Fibroblast of skin of left quadriceps (primary cell): ENCODE data around the gene ATP8A2.

Source experiments
- DNase-seq, 2 experiments: peaks; one replicate each; pipeline ENCODE4 v3.0.0-alpha.2; 2013; ENCODE audit warnings: low read depth in 2 of 2

Gene ATP8A2

DNA sequence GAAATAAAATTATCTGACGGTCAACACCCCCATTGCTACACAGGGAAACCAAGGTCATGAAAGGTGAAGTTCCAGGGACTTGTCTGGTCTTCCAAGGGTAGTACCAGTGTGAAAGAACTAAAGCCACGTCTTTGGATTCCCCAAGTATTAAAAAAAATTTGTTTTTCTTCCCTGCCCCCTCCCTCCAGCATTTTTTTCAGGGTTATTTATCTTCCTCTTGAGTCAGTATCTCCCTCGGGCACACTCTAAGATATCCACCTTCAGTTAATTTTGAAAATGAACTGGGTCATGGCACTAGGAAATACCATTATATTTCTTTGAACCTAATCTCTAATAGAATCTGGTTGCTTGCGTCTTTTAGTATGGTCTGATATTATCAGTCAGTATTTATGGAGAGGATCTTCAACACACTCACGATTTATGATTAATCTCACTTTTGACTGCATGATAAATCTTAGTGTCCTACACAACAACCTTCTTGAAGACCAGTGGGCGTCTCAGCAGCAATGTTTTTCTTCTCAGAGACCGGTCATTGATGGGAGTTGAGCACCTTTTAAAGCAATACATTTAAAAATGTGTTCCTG, 9.1 kb downstream of the ATP8A2 start:
- DNase-seq: no peak

DNA sequence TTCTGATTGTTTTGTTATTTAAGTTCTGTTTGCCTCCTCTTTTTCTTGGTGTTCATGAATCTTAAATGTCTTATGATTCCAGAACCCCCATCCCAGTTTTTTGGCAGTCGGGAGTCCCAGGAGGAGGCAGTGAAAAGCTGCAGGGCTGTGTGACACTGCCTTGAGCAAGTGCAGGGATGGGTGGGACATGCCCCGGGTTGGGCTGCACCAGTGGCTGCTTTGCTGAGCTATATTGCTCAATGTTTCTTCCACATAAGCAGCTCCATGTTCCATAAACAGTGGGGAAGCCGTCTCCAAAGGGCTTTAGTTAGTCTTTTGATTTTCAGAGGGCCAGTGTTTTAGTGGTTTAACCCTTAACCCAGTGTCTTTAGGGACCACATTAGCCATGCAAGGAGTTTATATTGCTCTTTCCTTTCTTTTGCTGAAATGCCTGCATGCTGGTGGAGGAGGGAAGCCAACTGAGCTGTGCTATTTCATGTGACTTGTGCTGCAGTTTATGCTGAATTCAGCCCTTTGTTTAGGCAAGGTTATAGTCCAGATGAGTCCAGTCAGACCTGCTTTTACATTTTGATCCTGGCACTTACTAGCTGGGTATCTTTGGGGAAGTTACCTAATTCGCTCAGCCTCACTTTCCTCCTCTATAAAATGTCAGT, 13.1 kb downstream of the ATP8A2 start:
- DNase-seq: no peak

DNA sequence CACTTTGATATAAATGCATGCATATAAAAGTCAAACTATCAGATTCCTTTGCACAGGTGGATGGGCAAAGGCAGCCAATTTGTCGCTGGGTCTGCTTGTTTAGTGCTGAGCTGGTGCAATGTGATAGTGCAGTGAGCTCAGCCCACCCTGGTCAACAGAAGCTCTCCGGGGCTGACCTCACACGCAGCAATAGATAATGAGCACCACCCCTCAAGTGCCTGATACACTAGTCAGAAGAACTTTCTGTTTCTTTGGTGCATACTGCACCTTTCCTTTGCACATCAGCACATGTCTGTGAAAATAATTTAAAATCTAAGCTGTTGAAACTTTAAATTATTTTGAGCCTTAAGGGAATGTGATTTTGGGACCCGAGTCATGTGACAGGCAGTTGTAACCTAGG, 20.2 kb downstream of the ATP8A2 start:
- no peak for DNase-seq

DNA sequence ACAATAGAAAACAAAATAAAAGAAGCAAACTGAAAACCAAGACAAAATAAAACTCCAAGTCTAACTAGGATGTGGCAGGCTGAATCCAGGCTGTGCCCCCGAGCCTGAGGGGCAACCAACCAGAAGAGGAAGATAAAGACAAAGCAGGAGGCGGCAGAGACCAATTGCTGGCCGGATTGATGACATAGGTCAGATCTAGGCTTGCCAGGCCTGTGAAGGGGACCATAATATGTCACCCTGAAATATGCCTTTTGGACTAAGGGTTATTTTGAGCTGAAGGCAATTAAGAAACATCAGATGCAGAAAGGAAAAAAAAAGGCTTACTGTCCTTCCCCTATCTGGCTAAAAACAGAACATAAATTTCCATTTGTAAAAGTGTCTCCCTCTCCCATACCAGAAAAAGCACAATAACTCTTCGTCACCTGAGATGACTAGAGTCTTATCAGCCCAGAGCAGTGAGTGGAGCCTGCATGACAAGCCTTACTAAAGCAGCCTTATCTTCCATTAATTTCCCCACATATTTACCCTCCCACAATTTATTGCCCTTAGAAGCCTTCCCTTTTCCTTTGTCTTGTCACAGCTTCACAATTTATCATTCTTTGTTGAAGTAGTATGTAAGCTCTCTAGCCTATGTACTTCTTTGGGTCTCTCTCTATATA, 22.8 kb downstream of the ATP8A2 start:
- no peak for DNase-seq

DNA sequence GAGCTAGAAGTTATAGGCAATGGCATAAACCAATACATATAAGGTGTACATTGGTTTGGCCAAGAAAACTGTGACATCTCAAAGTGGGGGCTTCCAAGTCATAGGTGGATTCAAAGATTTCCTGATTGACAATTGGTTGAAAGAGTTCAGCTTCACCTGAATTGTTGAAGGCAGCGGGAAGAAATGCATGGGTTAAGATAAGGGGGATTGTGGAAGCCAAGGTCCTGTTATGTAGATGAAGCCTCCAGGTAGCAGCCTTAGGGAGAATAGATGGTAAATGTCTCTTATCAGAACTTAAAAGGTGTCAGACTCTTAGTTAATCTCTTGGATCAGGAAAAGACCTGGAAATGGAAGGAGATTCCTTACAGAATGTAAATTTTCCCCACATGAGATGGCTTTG, 26.0 kb downstream of the ATP8A2 start:
- DNase-seq: no peak

DNA sequence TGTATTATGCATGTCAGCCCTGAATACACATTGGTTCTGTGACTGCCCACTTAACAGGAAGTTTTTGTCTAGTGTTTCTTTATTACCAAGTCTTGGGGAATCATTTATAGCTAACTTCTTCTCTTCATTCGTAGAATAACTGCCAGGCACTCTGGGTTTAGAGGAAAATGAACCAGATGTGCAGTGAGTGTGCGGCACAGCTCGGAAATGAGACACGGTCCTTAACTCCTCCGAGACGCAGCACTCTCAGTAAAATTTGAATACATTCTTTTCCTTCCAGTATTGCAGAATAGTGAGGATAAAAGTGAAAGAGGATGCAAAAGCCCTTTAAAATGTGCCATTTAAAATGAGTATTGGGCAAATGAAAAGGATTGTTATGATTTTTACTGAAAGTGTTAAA, 29.2 kb downstream of the ATP8A2 start:
- no peak for DNase-seq

DNA sequence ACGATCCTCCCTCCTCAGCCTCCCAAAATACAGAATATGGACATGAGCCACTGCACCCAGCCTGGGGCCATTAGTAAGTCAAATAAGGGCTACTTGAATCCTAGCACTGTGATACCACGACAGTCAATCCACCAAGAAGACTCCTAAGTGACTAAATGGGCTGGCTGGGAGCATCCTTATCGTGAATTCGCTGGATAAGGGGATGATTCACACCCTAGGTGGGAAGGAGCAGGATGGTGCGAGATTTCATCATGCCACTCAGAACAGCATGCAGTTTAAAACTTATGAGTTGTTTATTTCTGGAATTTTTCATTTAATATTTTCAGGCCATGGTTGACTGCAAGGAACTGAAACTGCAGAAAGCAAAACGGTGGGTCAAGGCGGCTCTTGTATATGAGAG, 30.2 kb downstream of the ATP8A2 start:
- DNase-seq: no peak

DNA sequence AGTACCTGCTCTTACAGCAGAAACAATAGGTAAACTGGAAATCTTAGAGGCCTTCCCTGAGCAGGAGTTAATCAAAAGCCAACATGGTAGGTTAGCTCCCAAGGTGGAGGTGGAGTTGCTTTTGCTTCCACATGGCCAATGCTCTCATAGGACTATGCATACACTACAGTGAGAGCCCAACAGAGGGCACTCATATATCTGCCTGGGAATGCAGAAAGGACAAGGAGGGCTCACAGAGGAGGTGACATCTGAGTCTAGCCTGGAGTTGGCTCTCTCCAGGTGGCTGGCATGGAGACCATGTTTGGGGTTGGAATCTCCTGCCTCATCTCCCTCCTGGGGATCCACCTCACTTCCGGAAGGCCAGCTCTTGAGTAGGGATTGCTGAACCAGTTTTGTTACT, 34.6 kb downstream of the ATP8A2 start:
- no peak for DNase-seq

DNA sequence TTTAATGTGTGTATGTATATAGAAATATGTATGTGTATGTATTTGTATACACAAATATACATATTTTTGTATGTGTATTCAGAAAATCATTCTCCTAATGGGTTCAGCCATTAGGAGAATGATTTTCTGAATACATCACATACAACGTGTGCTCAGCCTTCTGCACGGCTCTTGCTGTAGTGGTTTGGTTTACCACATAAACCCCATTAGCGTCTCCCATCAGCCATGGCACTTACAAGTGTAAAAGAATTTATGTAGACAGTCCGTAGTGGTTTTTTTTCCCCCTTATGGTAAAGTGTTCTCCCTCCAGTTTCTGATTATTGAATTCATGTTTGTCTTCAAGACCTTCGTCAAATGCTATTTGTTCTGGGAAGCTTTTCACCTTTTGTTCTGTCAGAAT, 38.2 kb downstream of the ATP8A2 start:
- DNase-seq: no peak

DNA sequence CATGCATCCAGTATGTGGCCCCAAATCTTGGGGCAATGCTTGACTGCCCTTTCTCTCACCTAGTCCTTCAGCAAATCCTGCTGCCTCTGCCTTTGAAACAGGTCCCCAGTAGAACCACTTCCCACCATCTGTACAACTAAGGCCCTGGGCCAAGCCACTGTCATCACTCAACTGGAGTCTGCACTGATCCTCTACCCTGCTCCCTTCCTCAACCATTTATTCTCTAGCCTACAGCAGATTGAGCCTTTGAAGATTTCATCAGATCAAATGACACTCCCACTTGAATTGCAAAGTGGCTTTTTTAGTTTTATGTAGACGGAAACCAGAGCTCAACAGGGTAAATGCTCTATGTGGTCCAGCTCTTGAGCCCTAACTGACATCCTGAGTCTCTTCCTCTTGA, 43.5 kb downstream of the ATP8A2 start:
- no peak for DNase-seq

DNA sequence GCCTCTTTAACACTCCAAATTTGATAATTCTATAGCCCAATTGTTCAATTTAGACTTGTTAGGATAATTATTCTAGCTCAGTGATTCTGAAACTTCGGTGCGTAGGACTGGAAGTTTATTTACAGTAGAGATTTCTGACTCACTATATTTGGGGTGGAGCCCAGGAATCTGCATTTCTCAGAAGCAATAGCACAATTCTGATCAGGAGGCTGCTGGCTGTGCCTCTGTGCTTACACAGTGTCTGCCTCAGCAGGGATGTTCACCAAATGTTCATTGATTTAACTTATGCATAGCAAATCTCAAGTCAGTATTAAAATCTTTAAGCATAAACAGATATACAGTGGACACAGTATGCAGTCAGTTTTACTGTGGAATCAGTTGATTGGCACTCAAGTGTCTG, 45.8 kb downstream of the ATP8A2 start:
- DNase-seq: no peak

DNA sequence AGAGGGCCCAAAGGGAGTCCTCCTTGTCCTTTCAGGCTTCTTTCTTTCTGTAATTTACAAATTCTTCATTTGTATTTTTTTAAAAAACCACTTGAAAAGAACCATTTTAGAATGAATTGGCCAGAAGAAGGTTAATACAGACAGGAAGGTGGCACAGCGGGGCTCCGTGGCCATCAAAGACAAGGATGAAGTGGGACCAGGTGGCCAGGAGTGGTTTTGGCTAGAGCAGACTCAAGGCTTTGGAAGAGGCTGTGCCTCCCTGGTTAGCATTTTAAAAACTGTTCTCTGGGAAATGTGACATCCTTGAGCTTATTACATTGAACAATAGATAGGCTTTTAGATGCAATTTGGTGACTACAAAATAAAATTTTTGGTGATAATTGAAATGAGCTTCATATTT, 48.4 kb downstream of the ATP8A2 start:
- no peak for DNase-seq

DNA sequence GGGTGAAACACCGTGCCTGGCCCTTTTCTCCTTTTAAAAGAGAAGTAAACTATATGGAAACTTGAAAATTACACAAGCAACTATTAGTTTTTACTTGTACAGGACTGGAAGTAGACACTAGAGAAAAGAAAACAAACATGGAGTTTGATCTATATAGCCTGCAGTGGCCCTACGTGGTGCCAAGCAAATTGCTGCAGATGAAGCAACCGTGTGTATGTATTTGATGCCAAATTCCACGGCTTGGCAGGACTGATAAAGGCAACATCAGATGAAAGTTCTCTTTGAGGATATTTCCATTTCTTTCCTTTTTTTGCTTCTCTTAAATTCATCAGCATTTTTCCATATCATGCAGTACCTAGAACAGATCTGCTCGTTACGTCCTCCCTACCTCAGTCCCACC, 49.8 kb downstream of the ATP8A2 start:
- DNase-seq: no peak

DNA sequence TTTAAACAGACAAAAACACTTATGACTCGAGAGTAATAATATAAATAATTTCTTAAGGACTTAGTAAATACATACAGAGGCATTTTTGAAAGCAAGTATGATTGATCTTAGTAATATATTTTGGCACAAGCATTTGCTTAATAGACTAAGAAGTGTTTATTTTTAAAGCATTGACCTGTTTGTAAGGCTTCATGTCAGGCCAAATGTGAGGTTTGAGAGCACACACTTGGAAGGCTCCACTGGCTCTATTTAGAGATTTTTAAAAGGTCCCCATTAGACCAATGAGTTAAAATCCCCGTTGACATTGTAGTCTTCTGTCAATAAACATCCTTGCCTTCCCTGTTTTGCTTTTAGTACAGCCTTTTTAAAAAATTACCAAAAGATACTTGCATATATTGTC, 50.4 kb downstream of the ATP8A2 start:
- no peak for DNase-seq

DNA sequence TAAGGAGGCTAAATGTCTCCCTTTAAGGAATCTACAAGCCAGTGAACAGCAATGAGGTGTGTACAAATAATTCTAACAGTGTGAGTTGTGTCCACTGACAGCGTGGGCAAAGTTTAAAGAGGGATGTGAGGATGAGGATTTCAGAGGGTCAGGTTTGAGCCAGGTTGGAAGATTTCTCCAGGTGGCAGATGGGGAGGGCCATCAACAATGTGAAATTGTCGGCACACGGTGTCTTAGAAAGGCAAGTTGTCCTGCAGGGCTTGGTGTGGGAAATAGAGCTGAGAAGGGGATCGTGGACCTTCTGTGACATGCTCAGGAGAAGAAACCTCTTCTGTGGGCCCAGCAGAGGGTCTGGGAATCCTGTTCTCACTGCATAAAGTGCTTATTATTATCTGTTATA, 52.1 kb downstream of the ATP8A2 start:
- DNase-seq: no peak

DNA sequence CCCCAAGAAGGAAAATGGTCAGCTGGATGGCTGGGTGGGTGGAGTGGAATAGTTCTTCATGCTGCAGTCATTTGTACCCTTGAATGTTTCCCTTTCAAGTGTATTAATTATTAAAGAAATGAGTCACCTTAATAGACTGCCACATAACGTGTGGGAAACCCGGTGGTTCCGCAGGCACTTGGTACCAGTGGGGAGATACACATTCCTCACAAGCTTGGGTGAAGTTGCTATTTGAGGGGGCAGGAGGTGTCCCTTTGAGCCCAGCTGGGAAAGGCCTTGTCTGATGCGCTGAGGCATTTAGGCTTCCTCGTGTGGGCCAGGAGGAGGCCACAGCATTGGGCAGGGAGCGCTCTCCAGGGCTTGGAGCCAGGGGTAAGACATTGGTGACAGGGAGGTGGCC, 57.7 kb downstream of the ATP8A2 start:
- DNase-seq: no peak

DNA sequence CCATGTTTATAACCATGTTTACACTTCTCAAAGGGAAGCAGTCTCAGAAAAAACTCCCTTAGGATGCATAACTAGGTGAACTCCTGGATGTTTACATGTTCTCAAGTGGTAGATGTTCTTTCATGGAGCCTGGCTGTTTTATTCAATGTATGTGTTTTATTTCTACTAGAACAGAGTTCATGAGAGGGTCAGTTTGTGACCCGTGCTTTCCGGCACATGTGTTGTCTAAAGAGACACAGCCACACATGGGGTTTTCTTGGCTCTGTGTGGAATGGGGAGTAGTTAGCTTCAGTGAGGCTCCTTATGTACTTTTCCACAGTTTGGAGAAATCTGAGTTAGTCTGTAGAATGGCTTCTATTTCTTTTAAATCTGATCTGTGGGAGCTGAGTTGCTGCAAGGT, 60.9 kb downstream of the ATP8A2 start:
- no peak for DNase-seq

DNA sequence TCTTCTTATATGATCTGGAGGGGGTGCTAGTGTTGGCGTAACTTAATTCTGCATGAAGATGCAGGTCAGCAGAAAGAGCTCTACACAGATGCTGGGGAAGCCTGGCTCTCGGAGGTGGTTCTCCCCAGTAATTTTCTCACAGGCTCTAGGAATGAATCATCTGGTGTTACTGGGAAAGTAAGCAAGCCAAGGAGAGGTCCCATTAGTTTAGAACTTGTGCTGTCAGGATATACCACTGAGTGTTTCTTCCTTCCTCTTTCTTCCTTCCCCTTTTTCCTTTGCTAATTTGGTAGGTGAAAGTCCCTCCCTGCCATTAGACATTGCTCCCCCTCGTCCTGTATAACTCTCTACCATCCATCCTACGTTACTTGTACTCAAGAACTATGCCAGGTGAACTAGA, 68.3 kb downstream of the ATP8A2 start:
- no peak for DNase-seq

DNA sequence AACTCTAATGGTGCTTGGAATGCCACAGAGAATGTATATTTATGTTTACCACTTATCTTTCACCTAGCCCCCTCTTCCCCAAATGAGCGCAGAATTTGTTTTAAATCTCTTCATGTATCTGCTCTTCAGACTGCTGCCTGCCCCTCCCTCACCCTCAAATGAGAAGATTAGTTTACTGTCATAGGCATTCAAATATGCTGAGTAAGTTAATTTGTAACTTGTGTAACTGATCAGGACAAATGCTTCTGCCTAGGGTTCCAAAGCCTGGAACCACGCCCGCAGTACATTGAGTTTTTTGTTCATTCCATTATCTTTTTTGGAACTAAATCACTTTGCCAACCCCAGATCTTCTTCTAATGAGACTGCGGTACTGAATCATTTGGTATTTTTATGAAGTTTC, 74.5 kb downstream of the ATP8A2 start:
- DNase-seq: no peak

DNA sequence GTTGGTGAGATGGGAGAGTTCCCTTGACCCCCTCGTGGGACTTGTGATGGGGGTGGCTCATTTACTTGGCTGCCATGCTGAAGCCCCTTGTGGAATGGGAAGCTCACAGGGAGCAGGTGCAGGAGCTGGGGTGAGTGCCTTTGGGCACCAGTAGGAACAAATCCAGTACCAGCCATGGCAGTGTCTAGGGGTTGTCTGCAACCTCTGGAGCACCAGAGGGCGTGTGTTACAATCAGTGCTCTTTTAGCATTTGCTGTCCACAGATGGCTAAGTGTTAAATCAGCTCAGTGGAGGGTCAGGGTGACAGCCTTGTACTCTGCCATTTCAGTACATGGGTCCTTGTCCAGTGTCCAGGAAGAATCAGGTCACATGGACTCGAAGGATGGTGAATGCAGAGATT, 75.6 kb downstream of the ATP8A2 start:
- DNase-seq: no peak

DNA sequence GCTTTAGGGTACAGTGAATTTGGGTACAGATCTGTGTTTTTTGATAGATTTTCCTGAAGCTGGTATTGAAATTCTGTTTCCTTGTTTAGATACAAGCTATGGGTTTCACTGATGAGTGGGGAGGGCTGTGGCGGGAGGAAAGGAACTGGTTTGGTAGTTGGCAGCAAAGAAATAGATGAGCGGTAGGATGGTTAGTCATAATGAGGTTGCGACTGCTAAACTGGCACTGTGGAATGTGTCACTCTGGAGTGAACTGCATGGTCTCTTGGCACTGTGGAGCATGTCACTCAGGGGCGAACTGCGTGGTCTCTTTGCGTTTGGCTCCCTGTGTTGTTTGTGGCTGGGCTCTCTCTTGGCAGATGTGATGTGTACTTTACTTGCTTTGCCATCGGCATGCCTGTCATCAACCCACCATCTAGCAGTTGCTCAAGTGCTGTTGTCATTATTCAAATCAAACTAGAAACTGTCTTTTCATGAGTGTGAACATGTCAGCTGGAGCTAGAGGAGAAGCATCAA, 82.1 kb downstream of the ATP8A2 start:
- DNase-seq: no peak

DNA sequence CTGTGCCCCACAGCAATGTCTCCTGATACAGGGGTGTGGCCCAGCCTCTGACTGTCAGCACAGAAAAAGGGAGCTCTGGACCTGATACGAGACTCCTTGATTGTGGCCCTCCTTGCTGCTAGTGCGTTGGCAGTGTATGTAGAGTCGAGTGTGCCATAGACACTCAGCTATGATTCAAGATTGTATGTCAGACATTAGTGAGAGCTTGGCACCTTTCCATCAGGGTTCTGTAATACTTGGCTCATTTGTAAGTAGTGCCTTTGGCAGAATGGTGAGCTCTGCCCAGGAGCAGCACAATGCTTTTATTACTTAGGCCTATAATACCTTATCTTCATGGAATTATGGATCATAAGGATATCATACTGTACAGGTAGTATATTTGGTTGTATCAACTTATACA, 83.4 kb downstream of the ATP8A2 start:
- no peak for DNase-seq

DNA sequence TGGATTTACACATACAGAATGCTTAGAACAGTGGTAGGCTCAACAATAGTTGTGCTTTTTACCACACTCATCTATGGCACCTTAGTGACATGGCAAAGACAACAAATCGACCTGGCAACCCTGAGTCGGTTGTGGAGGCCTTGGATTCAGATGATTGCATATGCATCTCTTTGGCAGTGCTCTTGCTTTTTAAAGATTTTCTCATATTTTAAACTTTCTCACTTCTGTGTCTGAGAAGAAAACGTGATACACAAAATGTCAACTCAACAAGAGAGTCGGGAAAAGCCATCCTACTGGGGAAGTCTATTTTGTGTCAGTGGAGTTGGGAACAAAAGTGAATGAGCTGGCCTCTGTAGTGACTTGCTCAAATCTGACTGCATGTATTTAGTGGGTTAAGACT, 85.8 kb downstream of the ATP8A2 start:
- DNase-seq: no peak
